GM21367 (cell line): ENCODE results near the gene METAP1.
"Not testable (repeated sequence)": the region's sequence is repeated elsewhere in the genome, so short reads cannot be mapped to it uniquely, and the experiment has no call there.

Experiments used
- ATAC-seq: cut with Tn5 transposase; IDR thresholded peaks from one replicate; pipeline ENCODE4 v1.9.1; 2021; ENCODE audit not compliant: unreplicated experiment

METAP1 gene

GRCh38 chr4:99091216-99091575 is 95.7 kb downstream of the METAP1 start:
- no peak for ATAC-seq

- ATAC-seq = not testable (repeated sequence)
Measured at GRCh38 chr4:99091841-99092240, 96.3 kb downstream of the METAP1 start.

- ATAC-seq = no peak
Measured at GRCh38 chr4:99099311-99099710, 103.8 kb downstream of the METAP1 start.

- not testable (repeated sequence) for ATAC-seq
Measured at GRCh38 chr4:99099814-99100213, 104.3 kb downstream of the METAP1 start.

GRCh38 chr4:99100876-99101275 is 105.4 kb downstream of the METAP1 start:
- ATAC-seq = no peak

- ATAC-seq = no peak
Measured at GRCh38 chr4:99102634-99103033, 107.1 kb downstream of the METAP1 start.

GRCh38 chr4:99103166-99103565 is 107.6 kb downstream of the METAP1 start:
- ATAC-seq = no peak

GRCh38 chr4:99104153-99104552 is 108.6 kb downstream of the METAP1 start:
- ATAC-seq = no peak

- ATAC-seq = not testable (repeated sequence)
Measured at GRCh38 chr4:99109286-99109685, 113.8 kb downstream of the METAP1 start.
